WTC11 (cell line): ENCODE data around the gene COPS4. TPM values are rescaled to one million over a fixed set of nuclear protein-coding genes. Genes with fewer than 3 reads are reported as not detected.
"Not testable (repeated sequence)": the region's sequence is repeated elsewhere in the genome, so short reads cannot be mapped to it uniquely, and the experiment has no call there.

Experiments
- ATAC-seq: fragments of 200-7000 bp; cut with Tn5 transposase; 2 replicates; pipeline ENCODE4 v1.10.0; 2021; ENCODE audit warnings: mild to moderate bottlenecking, moderate library complexity
- CTCF ChIA-PET: fragments of 300-600 bp; sonication (Branson Sonifier 250); formaldehyde crosslinking; loops from one replicate; lab custom pipeline; 2021; ENCODE audit warnings: antibody characterized with exemption; lab: Charles Lee
- POLR2A ChIA-PET: fragments of 350-600 bp; sonication (Branson Sonifier 250); formaldehyde crosslinking; loops from one replicate; lab custom pipeline; 2021; ENCODE audit warnings: antibody characterized with exemption; lab: Charles Lee
- DNase-seq: peaks from one replicate; pipeline ENCODE4 v3.0.0; 2021; ENCODE audit warnings: low spot score
- H3K27ac Mint-ChIP-seq: 2 replicates; pipeline ENCODE4 v1.8.0; 2021; ENCODE audit warnings: mixed read lengths
- H3K27me3 Mint-ChIP-seq: 2 replicates; pipeline ENCODE4 v1.8.0; 2021; ENCODE audit warnings: low read depth, mild to moderate bottlenecking, moderate library complexity, mixed read lengths
- H3K36me3 Mint-ChIP-seq: 2 replicates; pipeline ENCODE4 v1.8.0; 2021; ENCODE audit warnings: mixed read lengths
- H3K4me1 Mint-ChIP-seq: 2 replicates; pipeline ENCODE4 v1.8.0; 2022; ENCODE audit warnings: mixed read lengths
- H3K4me3 Mint-ChIP-seq: 2 replicates; pipeline ENCODE4 v1.8.0; 2021; ENCODE audit warnings: mild to moderate bottlenecking, moderate library complexity, mixed read lengths
- H3K9me3 Mint-ChIP-seq: 2 replicates; pipeline ENCODE4 v1.8.0; 2021; ENCODE audit warnings: mixed read lengths
- CREB1 ChIP-seq: sonication (generic); formaldehyde crosslinking; IDR thresholded peaks from 2 replicates; pipeline ENCODE4 v1.8.0; 2023; ENCODE audit warnings: mild to moderate bottlenecking, missing genetic modification reagents
- E2F4 ChIP-seq: sonication (generic); formaldehyde crosslinking; IDR thresholded peaks from 2 replicates; pipeline ENCODE4 v1.8.1; 2022; ENCODE audit warnings: low read depth, mild to moderate bottlenecking, moderate library complexity, missing genetic modification reagents, borderline replicate concordance
- ELF4 ChIP-seq: sonication (generic); formaldehyde crosslinking; IDR thresholded peaks from 2 replicates; pipeline ENCODE4 v1.8.1; 2022; ENCODE audit warnings: low read depth, mild to moderate bottlenecking, moderate library complexity, missing genetic modification reagents
- IRF2 ChIP-seq: sonication (generic); formaldehyde crosslinking; IDR thresholded peaks from 2 replicates; pipeline ENCODE4 v1.8.0; 2022; ENCODE audit warnings: low read depth, missing genetic modification reagents, borderline replicate concordance
- JAZF1 ChIP-seq: fragments of 250-450 bp; sonication (Bioruptor Pico); IDR thresholded peaks from 2 replicates; pipeline ENCODE4 v1.9.0; 2021; ENCODE audit warnings: moderate library complexity, mild to moderate bottlenecking, inconsistent platforms
- MLX ChIP-seq: sonication (generic); formaldehyde crosslinking; IDR thresholded peaks from 2 replicates; pipeline ENCODE4 v1.8.1; 2023; ENCODE audit warnings: mild to moderate bottlenecking, missing genetic modification reagents, moderate library complexity
- TEAD4 ChIP-seq: sonication (generic); formaldehyde crosslinking; IDR thresholded peaks from 2 replicates; pipeline ENCODE4 v1.8.0; 2022; ENCODE audit warnings: mild to moderate bottlenecking, missing genetic modification reagents
- USF1 ChIP-seq: sonication (generic); formaldehyde crosslinking; IDR thresholded peaks from 2 replicates; pipeline ENCODE4 v1.8.0; 2022; ENCODE audit warnings: mild to moderate bottlenecking, missing genetic modification reagents
- ZNF138 ChIP-seq: sonication (generic); formaldehyde crosslinking; conservative IDR thresholded peaks from 2 replicates; pipeline ENCODE4 v1.8.1; 2022; ENCODE audit warnings: mild to moderate bottlenecking, moderate library complexity, missing genetic modification reagents
- ZNF232 ChIP-seq: sonication (generic); formaldehyde crosslinking; IDR thresholded peaks from 2 replicates; pipeline ENCODE4 v1.8.0; 2022; ENCODE audit warnings: mild to moderate bottlenecking, missing genetic modification reagents
- ZNF423 ChIP-seq: fragments of 250-450 bp; sonication (Bioruptor Pico); IDR thresholded peaks from 2 replicates; pipeline ENCODE4 v2.1.2; 2022; ENCODE audit warnings: mild to moderate bottlenecking, moderate library complexity
- total RNA-seq: library from RNA; stranded (reverse); gene quantifications from 3 replicates; pipeline ENCODE4 v1.2.3, GENCODE V29; 2021
- TF ChIP-seq, protein P1 (sequence below): sonication (generic); formaldehyde crosslinking; IDR thresholded peaks from 2 replicates; pipeline ENCODE4 v1.8.0; 2022; ENCODE audit warnings: mild to moderate bottlenecking, missing genetic modification reagents
- TF ChIP-seq, protein P2 (sequence below): sonication (generic); formaldehyde crosslinking; IDR thresholded peaks from 2 replicates; pipeline ENCODE4 v1.8.0; 2022; ENCODE audit warnings: missing genetic modification reagents
- TF ChIP-seq, protein P3 (sequence below): sonication (generic); formaldehyde crosslinking; conservative IDR thresholded peaks from 2 replicates; pipeline ENCODE4 v1.8.1; 2022; ENCODE audit warnings: mild to moderate bottlenecking, missing genetic modification reagents
- TF ChIP-seq, protein P4 (sequence below): sonication (generic); formaldehyde crosslinking; IDR thresholded peaks from 2 replicates; pipeline ENCODE4 v1.8.1; 2023; ENCODE audit warnings: mild to moderate bottlenecking, missing genetic modification reagents

COPS4 gene
- total RNA-seq, 1 experiment from 2014 or later: 30.9 TPM

DNA sequence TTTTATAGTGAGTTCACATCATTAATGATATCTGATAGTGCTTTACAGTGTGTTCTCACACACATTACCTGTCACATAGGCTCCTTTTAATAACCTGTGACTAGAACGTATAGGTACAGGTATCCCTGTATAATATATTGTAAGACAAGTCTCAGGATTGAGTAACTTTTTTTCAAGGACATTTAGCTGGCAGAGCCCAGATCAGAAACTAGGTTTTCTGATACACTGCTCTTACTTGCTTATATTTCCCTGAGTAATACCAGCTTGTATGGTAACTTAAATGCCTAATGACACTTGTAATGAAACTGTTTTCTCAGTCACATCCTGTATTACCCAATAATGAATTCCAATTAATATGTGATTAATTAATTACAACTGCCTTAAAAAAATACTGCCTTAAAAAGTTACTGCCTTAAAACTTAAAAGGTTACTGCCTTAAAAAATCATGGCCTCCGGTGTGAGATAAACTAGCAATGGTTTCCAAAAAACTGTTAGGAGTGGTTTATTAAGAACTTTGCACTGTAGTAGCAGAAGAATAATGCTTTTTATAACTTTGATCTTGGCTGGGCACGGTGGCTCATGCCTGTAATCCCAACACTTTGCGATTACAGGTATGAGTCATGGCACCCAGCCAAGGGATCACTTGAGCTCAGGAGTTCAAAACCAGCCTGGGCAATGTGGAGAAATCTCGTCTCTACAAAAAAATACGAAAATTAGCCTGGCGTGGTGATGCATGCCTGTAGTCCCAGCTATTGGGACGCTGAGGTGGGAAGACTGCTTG, 11.9 kb downstream of the COPS4 start (continued):
- no peak for TF ChIP-seq ELF4
- no peak for TF ChIP-seq IRF2 (CRISPR knock-in tag)
- TF ChIP-seq, protein P1, sequence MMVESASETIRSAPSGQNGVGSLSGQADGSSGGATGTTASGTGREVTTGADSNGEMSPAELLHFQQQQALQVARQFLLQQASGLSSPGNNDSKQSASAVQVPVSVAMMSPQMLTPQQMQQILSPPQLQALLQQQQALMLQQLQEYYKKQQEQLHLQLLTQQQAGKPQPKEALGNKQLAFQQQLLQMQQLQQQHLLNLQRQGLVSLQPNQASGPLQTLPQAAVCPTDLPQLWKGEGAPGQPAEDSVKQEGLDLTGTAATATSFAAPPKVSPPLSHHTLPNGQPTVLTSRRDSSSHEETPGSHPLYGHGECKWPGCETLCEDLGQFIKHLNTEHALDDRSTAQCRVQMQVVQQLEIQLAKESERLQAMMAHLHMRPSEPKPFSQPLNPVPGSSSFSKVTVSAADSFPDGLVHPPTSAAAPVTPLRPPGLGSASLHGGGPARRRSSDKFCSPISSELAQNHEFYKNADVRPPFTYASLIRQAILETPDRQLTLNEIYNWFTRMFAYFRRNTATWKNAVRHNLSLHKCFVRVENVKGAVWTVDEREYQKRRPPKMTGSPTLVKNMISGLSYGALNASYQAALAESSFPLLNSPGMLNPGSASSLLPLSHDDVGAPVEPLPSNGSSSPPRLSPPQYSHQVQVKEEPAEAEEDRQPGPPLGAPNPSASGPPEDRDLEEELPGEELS (CRISPR knock-in tag): no peak
- TF ChIP-seq, protein P2, sequence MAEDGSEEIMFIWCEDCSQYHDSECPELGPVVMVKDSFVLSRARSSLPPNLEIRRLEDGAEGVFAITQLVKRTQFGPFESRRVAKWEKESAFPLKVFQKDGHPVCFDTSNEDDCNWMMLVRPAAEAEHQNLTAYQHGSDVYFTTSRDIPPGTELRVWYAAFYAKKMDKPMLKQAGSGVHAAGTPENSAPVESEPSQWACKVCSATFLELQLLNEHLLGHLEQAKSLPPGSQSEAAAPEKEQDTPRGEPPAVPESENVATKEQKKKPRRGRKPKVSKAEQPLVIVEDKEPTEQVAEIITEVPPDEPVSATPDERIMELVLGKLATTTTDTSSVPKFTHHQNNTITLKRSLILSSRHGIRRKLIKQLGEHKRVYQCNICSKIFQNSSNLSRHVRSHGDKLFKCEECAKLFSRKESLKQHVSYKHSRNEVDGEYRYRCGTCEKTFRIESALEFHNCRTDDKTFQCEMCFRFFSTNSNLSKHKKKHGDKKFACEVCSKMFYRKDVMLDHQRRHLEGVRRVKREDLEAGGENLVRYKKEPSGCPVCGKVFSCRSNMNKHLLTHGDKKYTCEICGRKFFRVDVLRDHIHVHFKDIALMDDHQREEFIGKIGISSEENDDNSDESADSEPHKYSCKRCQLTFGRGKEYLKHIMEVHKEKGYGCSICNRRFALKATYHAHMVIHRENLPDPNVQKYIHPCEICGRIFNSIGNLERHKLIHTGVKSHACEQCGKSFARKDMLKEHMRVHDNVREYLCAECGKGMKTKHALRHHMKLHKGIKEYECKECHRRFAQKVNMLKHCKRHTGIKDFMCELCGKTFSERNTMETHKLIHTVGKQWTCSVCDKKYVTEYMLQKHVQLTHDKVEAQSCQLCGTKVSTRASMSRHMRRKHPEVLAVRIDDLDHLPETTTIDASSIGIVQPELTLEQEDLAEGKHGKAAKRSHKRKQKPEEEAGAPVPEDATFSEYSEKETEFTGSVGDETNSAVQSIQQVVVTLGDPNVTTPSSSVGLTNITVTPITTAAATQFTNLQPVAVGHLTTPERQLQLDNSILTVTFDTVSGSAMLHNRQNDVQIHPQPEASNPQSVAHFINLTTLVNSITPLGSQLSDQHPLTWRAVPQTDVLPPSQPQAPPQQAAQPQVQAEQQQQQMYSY (CRISPR knock-in tag): no peak
- TF ChIP-seq, protein P3, sequence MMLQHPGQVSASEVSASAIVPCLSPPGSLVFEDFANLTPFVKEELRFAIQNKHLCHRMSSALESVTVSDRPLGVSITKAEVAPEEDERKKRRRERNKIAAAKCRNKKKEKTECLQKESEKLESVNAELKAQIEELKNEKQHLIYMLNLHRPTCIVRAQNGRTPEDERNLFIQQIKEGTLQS: no peak
- no peak for TF ChIP-seq USF1 (CRISPR knock-in tag)
- no peak for TF ChIP-seq ZNF423 (CRISPR knock-in tag)
- TF ChIP-seq MLX: no peak
- no peak for TF ChIP-seq ZNF232 (CRISPR knock-in tag)
- TF ChIP-seq, protein P4, sequence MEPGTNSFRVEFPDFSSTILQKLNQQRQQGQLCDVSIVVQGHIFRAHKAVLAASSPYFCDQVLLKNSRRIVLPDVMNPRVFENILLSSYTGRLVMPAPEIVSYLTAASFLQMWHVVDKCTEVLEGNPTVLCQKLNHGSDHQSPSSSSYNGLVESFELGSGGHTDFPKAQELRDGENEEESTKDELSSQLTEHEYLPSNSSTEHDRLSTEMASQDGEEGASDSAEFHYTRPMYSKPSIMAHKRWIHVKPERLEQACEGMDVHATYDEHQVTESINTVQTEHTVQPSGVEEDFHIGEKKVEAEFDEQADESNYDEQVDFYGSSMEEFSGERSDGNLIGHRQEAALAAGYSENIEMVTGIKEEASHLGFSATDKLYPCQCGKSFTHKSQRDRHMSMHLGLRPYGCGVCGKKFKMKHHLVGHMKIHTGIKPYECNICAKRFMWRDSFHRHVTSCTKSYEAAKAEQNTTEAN (CRISPR knock-in tag): no peak
- TF ChIP-seq, all 79 proteins: peak for 0

- H3K27ac Mint-ChIP-seq, H3K27me3 Mint-ChIP-seq, CTCF ChIA-PET, ATAC-seq, POLR2A ChIA-PET, DNase-seq, H3K9me3 Mint-ChIP-seq, H3K4me1 Mint-ChIP-seq, H3K4me3 Mint-ChIP-seq: not testable (repeated sequence)
- peaks cover 19% of the 10 kb centered on the region for H3K36me3 Mint-ChIP-seq
Measured at GRCh38 chr4:83048781-83049180, 13.8 kb downstream of the COPS4 start.

DNA sequence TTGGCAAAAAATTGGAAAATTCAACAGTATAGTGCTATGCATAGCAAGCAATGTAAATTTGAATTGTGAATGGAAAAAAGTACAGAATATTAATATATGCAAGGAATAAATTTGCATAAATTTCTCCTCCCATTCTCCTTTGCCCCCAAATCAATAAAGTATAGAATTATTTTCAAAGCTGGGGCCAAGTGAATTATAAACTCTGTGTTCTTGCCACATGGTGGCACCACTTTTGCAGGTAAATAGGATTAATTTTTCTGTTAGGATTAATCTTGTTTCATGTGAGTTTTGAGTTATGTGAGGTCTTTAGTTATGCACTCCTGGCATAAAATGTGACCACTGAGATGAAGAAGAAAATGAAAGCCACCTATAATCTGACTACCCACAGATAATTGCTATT, 19.9 kb downstream of the COPS4 start:
- ATAC-seq (no peak), DNase-seq (no peak)
- POLR2A ChIA-PET: no interaction called here
- CTCF ChIA-PET: interaction anchor here (0.6 to 1.5 kb wide), 5 partner anchors 9 to 229 kb away, joined by 3 to 5 read pairs (median 3); partner anchors contain the start of gene COQ2
- H3K36me3 Mint-ChIP-seq: peaks cover 41% of the 10 kb centered on the region
- H3K27me3 Mint-ChIP-seq: no peaks in the 10 kb centered on the region
- no peak overlapping the region for H3K4me3 Mint-ChIP-seq
- 0 out of 2 replicates have a peak, but pooled peaks cover 6% of the 10 kb centered on the region for H3K4me1 Mint-ChIP-seq
- peaks cover 4% of the 10 kb centered on the region; the same call in 1 of the 2 replicates for H3K9me3 Mint-ChIP-seq
- H3K27ac Mint-ChIP-seq: no peak overlapping the region
- TF ChIP-seq JAZF1 (CRISPR knock-in tag) (no peak), CREB1 (CRISPR knock-in tag) (no peak), TEAD4 (CRISPR knock-in tag) (no peak), E2F4 (CRISPR knock-in tag) (no peak), ZNF138 (CRISPR knock-in tag) (no peak)
